Neural cell (in vitro differentiated cells): Measurements from ENCODE around the gene TPPP. TPM values are rescaled to one million over a fixed set of nuclear protein-coding genes. Genes with fewer than 3 reads are reported as not detected.

Experiments
- H2AFZ ChIP-seq: fragments of 200-600, 300-800 bp; sonication (generic), shearing (Covaris generic); 2 replicates; pipeline ENCODE4 v1.6.0; 2014; ENCODE audit warnings: low read depth, mild to moderate bottlenecking, antibody characterized with exemption, low read length, moderate library complexity
- H3F3A ChIP-seq: fragments of 200-600 bp; shearing (Covaris generic); 2 replicates; pipeline ENCODE4 v1.6.1; 2016; ENCODE audit warnings: mild to moderate bottlenecking, moderate library complexity, mixed read lengths, antibody characterized with exemption, low read length; ENCODE audit not compliant: insufficient read depth, poor library complexity, severe bottlenecking
- H3K27ac ChIP-seq: fragments of 200-600, 300-800 bp; sonication (generic), shearing (Covaris generic); 2 replicates; pipeline ENCODE4 v1.5.1; 2014; ENCODE audit warnings: mild to moderate bottlenecking, low read length, moderate library complexity
- H3K27me3 ChIP-seq: fragments of 300-800, 200-600 bp; sonication (generic), shearing (Covaris generic); 2 replicates; pipeline ENCODE4 v1.6.0; 2014; ENCODE audit warnings: mild to moderate bottlenecking, low read depth, low read length, moderate library complexity; ENCODE audit not compliant: insufficient read depth
- H3K36me3 ChIP-seq: fragments of 300-800, 200-600 bp; sonication (generic), shearing (Covaris generic); 2 replicates; pipeline ENCODE4 v1.5.1; 2014; ENCODE audit warnings: mild to moderate bottlenecking, antibody characterized with exemption, low read length, moderate library complexity; ENCODE audit not compliant: insufficient read depth
- H3K4me2 ChIP-seq: fragments of 300-800, 200-600 bp; sonication (generic), shearing (Covaris generic); 2 replicates; pipeline ENCODE4 v1.6.0; 2014; ENCODE audit warnings: mild to moderate bottlenecking, low read length
- H3K4me3 ChIP-seq: fragments of 300-800, 200-600 bp; sonication (generic), shearing (Covaris generic); 2 replicates; pipeline ENCODE4 v1.5.1; 2014; ENCODE audit warnings: mild to moderate bottlenecking, low read length, moderate library complexity
- H3K79me2 ChIP-seq: fragments of 200-600 bp; shearing (Covaris generic); replicated peaks from 2 replicates; pipeline ENCODE4 v1.6.0; 2014; ENCODE audit warnings: mild to moderate bottlenecking, low read length, moderate library complexity; ENCODE audit not compliant: insufficient read depth
- H3K9ac ChIP-seq: fragments of 300-800, 200-600 bp; sonication (generic), shearing (Covaris generic); 2 replicates; pipeline ENCODE4 v1.6.1; 2016; ENCODE audit warnings: mild to moderate bottlenecking, low read length, mixed read lengths
- H3K9me2 ChIP-seq: fragments of 200-600 bp; shearing (Covaris generic); 2 replicates; pipeline ENCODE4 v1.6.1; 2016; ENCODE audit warnings: mild to moderate bottlenecking, low read length, mixed read lengths; ENCODE audit not compliant: insufficient read depth
- H3K9me3 ChIP-seq: fragments of 200-600, 300-800 bp; sonication (generic), shearing (Covaris generic); 2 replicates; pipeline ENCODE4 v1.6.1; 2016; ENCODE audit warnings: mild to moderate bottlenecking, mixed run types, low read length, moderate library complexity, mixed read lengths
- H4K20me1 ChIP-seq: fragments of 200-600 bp; shearing (Covaris generic); 2 replicates; pipeline ENCODE4 v1.6.1; 2016; ENCODE audit warnings: mild to moderate bottlenecking, mixed run types; ENCODE audit not compliant: insufficient read depth
- CTCF ChIP-seq: fragments of 450-650 bp; IDR thresholded peaks from 2 replicates; pipeline ENCODE4 v1.5.1; 2014; ENCODE audit warnings: antibody characterized with exemption, mild to moderate bottlenecking, moderate library complexity; ENCODE audit not compliant: poor library complexity, severe bottlenecking
- EP300 ChIP-seq: fragments of 450-650 bp; conservative IDR thresholded peaks from 2 replicates; pipeline ENCODE4 v1.6.1; 2014; ENCODE audit warnings: antibody characterized with exemption, mild to moderate bottlenecking, moderate library complexity; ENCODE audit not compliant: poor library complexity, severe bottlenecking
- EZH2 ChIP-seq: fragments of 200-600, 300-800 bp; shearing (Covaris generic), sonication (generic); IDR thresholded peaks from 2 replicates; pipeline ENCODE4 v1.6.1; 2014; ENCODE audit warnings: antibody characterized with exemption, low read length, borderline replicate concordance, mild to moderate bottlenecking; ENCODE audit not compliant: insufficient read depth, poor library complexity, severe bottlenecking
- MXI1 ChIP-seq: fragments of 450-650 bp; conservative IDR thresholded peaks from 2 replicates; pipeline ENCODE4 v1.6.1; 2014; ENCODE audit warnings: antibody characterized with exemption, mild to moderate bottlenecking; ENCODE audit not compliant: poor library complexity, severe bottlenecking
- POLR2AphosphoS5 ChIP-seq: IDR thresholded peaks from 2 replicates; pipeline ENCODE4 v1.6.1; 2012
- RAD21 ChIP-seq: fragments of 450-650 bp; conservative IDR thresholded peaks from 2 replicates; pipeline ENCODE4 v1.6.1; 2014; ENCODE audit warnings: antibody characterized with exemption, mild to moderate bottlenecking, moderate library complexity
- REST ChIP-seq: IDR thresholded peaks from 2 replicates; pipeline ENCODE4 v1.6.1; 2012; ENCODE audit warnings: borderline replicate concordance
- SMC3 ChIP-seq: fragments of 450-650 bp; conservative IDR thresholded peaks from 2 replicates; pipeline ENCODE4 v1.6.1; 2014; ENCODE audit warnings: antibody characterized with exemption, mild to moderate bottlenecking, moderate library complexity; ENCODE audit not compliant: poor library complexity
- TAF1 ChIP-seq: IDR thresholded peaks from 2 replicates; pipeline ENCODE4 v1.6.1; 2012; ENCODE audit warnings: low read depth
- polyA plus RNA-seq: library from polyadenylated mRNA; depleted of rRNA; stranded (reverse); fragments of >200 nt; gene quantifications from 2 replicates; pipeline ENCODE4 v1.2.3, GENCODE V29; 2014

The TPPP gene
- polyA plus RNA-seq, 1 donor from 2014 or later = 9.9 TPM

GRCh38 chr5:651296-652022, 41.7 kb downstream of the TPPP start:
- Histone ChIP-seq H3K79me2 (no peaks in the 10 kb centered on the region), H2AFZ (no peak overlapping the region), H3K36me3 (no peaks in the 10 kb centered on the region), H4K20me1 (no peaks in the 10 kb centered on the region), H3K27ac (no peak overlapping the region), H3F3A (no peaks in the 10 kb centered on the region), H3K9me3 (no peaks in the 10 kb centered on the region), H3K27me3 (no peaks in the 10 kb centered on the region), H3K9ac (no peak overlapping the region), H3K9me2 (no peaks in the 10 kb centered on the region), H3K4me3 (no peak overlapping the region), H3K4me2 (no peak overlapping the region)
- TF ChIP-seq REST (no peak), EP300 (no peak), TAF1 (no peak), RAD21 (no peak), CTCF (no peak), MXI1 (no peak)

GRCh38 chr5:647727-648126, 45.4 kb downstream of the TPPP start:
- Histone ChIP-seq H3K9me3 (no peaks in the 10 kb centered on the region), H3K36me3 (no peaks in the 10 kb centered on the region), H3K4me3 (no peak overlapping the region), H3K9me2 (no peaks in the 10 kb centered on the region), H2AFZ (no peak overlapping the region), H3F3A (no peaks in the 10 kb centered on the region), H3K27me3 (no peaks in the 10 kb centered on the region), H3K79me2 (no peaks in the 10 kb centered on the region), H3K27ac (no peak overlapping the region), H4K20me1 (no peaks in the 10 kb centered on the region), H3K9ac (no peak overlapping the region), H3K4me2 (no peak overlapping the region)
- TF ChIP-seq MXI1 (no peak), CTCF (no peak), REST (no peak), POLR2AphosphoS5 (no peak), SMC3 (no peak), RAD21 (no peak), EP300 (no peak), TAF1 (no peak), EZH2 (no peak)
